Suppressor macrophage treated with lipopolysaccharide for 1 hour (primary cell): Measurements from ENCODE around the gene EXOC6.

Experiments
- DNase-seq, 3 donors: peaks; one replicate each; pipeline ENCODE4 v3.0.0-alpha.2; 2020 to 2022

Gene EXOC6

GRCh38 chr10:92834986-92835385, 13.3 kb upstream of the EXOC6 start:
- DNase-seq, result no peak

DNA sequence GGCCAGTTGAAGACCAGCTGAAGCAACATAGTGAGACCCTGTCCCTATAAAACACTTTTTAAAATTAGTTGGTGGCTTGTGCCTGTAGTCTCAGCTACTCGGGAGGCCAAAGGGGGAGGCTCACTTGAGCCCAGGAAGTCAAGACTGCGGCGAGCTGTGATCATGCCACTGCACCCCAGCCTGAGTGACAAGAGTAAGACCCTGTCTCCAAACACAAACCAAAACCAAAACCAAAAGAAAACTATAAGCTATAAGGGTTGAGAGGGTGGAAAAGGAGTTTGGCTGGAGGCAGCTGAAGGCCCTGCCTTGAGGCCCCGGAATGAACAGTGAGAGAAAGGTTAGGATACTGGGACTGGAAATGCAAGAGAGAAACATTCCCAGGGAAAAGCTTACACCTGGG, 10.9 kb upstream of the EXOC6 start:
- DNase-seq, result no peak

- peak; percentile 63 to 75 (median 65) for DNase-seq
Observed at GRCh38 chr10:92839191-92840085, 8.9 kb upstream of the EXOC6 start.

- DNase-seq, result no peak
Observed at GRCh38 chr10:92844746-92845145, 3.6 kb upstream of the EXOC6 start.

DNA sequence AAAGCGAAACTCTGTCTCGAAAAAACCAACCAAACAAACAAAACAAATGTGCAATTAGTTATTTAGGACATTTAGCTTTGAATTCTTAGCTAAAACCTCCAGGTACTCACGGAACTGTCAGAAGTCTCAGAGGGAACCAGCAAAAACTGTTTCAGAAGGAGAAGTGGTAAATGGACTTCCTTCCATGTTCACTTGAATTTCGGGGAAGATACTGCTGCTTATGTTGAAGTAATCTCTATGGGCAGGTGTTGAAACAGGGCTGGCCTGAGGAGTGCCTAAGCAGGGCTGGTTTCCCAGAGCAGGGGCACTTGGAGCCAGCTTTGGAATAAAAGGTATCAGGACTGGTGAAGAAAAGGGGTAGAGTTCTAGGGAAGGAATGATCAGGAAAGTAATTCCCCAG, 2.4 kb upstream of the EXOC6 start:
- DNase-seq, result peak; percentile 43 to 61 (median 57)

- DNase-seq, result peak in 1 of 3 donors; percentile 32
Observed at GRCh38 chr10:92846344-92846743, 2.0 kb upstream of the EXOC6 start.

DNA sequence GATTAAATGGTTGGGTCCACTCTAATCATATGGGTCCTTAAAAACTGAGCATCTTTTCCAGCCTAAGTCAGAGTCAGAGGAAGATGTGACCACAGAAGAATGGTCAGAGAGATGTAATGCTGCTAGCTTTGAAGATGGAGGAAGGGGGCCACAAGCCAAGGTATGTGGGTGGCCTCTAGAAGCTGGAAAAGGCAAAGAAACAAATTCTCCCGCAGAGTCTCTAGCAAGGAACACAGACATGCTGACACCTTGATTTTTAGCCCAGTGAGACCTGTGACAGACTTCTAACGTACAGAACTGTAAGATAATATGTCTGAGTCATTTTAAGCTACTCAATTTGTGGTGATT, 1.5 kb upstream of the EXOC6 start:
- DNase-seq, result no peak

DNA sequence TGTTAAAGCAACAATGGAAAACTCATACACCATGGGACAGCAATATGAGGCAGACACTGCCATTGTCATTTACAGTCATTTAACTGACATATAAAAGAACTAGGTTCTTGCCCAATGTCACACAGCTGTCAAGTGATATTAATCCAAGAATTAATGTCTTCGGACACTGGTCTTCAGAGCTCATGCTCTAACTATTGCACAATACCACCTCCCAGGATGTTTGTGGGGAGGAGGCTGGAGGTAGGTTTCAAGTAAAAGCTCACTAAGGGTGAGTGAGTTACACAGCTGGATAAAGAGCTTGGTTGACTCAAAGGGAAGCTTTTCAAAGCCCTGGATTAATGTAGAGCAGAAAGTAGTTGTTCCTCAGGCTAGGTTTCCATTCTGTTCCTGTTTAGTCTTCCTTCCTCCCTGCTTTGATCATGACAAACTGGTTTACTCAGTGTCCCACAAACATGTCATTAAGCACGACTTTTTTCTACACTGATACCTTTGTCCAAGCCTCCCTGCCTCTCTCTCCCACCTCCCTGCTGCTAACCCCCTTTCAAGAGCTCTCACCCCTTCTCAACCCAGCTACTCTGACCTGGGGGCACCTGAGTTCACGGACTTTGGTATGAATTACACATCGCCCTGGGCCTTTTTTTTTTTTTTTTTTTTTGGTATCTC, 987 bp upstream of the EXOC6 start:
- DNase-seq, result peak; percentile 36 to 64 (median 60)

- no peak for DNase-seq
Observed at GRCh38 chr10:92848037-92848440, 281 bp upstream of the EXOC6 start.

DNA sequence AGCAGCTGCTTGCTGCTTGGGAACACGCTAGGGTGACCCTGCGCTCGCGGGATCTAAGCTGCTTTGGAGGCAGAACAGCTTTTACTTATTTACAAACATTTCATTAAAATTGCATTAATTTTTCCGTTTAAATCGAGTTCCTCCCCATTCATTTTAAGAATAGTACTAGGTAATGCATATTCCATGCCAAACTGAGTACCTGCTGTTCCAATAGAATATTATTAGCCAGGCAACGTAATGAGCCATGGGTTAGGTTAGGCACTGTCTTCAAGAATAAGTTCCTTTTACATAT, 860 bp downstream of the EXOC6 start:
- no peak for DNase-seq

GRCh38 chr10:92849576-92850090, 1.3 kb downstream of the EXOC6 start:
- DNase-seq, result no peak

GRCh38 chr10:92850185-92850584, 1.9 kb downstream of the EXOC6 start:
- DNase-seq, result peak in 2 of 3 donors; percentile 66 to 68

- DNase-seq, result no peak
Observed at GRCh38 chr10:92851003-92851402, 2.7 kb downstream of the EXOC6 start.

GRCh38 chr10:92855560-92855959, 7.2 kb downstream of the EXOC6 start:
- no peak for DNase-seq

GRCh38 chr10:92857904-92858514, 9.7 kb downstream of the EXOC6 start:
- no peak for DNase-seq

- no peak for DNase-seq
Observed at GRCh38 chr10:92867235-92867634, 18.9 kb downstream of the EXOC6 start.

DNA sequence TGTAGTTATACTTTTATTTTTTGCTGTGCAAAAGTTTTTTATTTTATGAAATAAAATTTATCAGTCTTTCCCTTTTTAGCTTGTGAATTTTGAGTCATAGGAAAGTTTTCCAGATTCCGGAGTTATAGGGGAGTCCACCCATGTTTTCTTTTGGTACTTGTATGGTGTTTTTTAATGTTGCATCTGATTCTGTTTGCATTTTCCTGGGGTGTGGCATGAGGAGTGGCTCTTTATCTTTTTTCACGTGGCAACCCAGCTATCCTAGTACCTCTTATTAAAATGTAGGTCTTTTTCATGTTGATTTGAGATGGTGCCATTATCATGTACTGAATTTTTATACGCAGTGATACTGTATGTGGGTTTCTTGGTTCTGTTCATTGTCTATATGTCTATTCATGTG, 19.7 kb downstream of the EXOC6 start:
- no peak for DNase-seq

- DNase-seq, result no peak
Observed at GRCh38 chr10:92868557-92868956, 20.2 kb downstream of the EXOC6 start.

- no peak for DNase-seq
Observed at GRCh38 chr10:92873029-92873428, 24.7 kb downstream of the EXOC6 start.

DNA sequence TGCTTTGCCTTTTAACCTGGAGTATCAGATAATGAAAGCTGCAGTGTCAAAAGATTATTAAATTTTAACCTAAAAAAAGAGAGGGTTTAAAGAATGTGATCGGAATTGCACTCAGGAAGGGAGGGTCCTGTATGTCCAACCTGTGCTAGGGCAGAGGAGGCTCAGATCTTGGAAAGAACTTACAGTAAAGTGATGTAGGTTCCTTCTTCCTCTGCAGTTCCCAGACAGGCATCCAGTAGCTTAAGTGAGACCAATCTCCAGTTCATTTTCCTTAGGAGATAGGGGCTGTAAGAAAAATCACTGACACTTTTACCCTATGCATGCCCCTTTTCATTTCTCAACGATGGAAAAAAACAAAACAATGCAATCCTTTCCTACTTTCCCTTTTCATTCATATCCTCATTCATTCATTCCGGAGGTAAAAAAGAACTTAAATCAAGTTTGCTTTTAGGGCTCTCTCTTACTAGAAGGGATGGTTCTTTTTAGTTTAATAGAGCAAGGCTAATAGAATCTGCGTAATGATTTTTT, 28.3 kb downstream of the EXOC6 start:
- no peak for DNase-seq

- DNase-seq, result peak; percentile 66 to 79 (median 73)
Observed at GRCh38 chr10:92880233-92880861, 32.0 kb downstream of the EXOC6 start.

GRCh38 chr10:92880917-92881316, 32.6 kb downstream of the EXOC6 start:
- no peak for DNase-seq

DNA sequence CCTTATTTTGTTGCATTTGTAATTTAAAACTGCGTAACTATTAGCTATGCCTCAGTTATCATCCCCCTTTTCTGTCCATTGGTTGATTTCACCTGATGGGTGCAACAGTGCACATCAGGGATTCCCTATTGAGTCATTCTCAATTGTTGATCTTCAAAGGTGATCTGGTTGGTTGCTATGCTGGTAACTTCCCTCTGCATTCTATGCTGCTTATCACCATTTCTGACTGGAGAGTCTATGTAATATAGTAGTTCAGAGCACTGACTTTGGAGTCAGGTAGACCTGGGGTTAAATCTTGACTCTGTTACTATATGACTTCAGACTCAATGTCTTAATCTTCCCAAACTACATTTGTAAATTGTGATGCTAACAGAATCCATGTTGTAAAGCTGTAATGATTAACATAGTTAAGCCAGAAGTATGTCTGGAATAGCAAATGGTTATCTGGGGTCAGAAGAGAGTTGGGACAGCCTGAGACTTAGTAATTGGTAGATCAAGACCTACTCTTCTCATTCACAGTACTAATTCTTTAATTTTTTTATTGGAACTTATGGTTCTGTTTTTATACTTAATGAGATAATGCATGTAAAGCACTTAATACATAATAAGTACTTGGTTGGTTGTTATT, 38.1 kb downstream of the EXOC6 start:
- no peak for DNase-seq
